ENCODE measurements around the gene RANBP9. TPM values are rescaled to one million over a fixed set of nuclear protein-coding genes. Genes with fewer than 3 reads are reported as not detected.

The RANBP9 gene
- total RNA-seq, 1 donor, result 53.9 TPM

DNA sequence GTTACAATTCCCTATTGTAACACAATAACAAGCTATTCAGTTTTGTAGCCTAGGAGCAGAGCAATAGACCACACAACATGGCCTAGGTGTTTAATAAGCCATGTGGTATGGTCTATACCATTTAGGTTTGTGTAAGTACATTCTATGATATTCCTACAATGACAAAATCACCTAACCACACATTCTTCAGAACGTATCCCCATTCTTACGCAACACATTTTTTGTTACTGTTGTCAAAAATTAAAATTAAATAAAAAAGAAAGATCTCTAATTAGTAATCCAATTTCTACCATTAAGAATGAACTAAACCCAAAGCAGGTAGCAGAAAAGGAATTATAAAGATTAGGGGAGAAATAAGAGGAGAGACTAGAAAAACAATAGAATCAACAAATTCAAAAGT, 44.0 kb downstream of the RANBP9 start:
- Histone ChIP-seq H3K4me1 (ENCODE audit: insufficient read depth, low read length) (peaks cover 3% of the 10 kb centered on the region), H3K79me2 (ENCODE audit: insufficient read depth, low read length) (peaks cover 99% of the 10 kb centered on the region), H3K36me3 (ENCODE audit: insufficient read depth, low read length) (no peaks in the 10 kb centered on the region), H3K4me3 (ENCODE audit: insufficient read depth, low read length) (no peak overlapping the region), H3K9me3 (ENCODE audit: low read depth, low read length) (no peaks in the 10 kb centered on the region), H3K4me2 (ENCODE audit: insufficient read depth, low read length) (no peak overlapping the region), H3K27me3 (ENCODE audit: insufficient read depth, low read length) (no peaks in the 10 kb centered on the region), H2AFZ (ENCODE audit: low read length) (no peak overlapping the region), H4K20me1 (ENCODE audit: insufficient read depth, low read length) (peaks cover 29% of the 10 kb centered on the region), H3K27ac (ENCODE audit: low read depth, low read length) (no peak overlapping the region)
- DNase-seq (ENCODE audit: insufficient read length, low spot score, missing footprints), result no peak
- TF ChIP-seq, protein P1, sequence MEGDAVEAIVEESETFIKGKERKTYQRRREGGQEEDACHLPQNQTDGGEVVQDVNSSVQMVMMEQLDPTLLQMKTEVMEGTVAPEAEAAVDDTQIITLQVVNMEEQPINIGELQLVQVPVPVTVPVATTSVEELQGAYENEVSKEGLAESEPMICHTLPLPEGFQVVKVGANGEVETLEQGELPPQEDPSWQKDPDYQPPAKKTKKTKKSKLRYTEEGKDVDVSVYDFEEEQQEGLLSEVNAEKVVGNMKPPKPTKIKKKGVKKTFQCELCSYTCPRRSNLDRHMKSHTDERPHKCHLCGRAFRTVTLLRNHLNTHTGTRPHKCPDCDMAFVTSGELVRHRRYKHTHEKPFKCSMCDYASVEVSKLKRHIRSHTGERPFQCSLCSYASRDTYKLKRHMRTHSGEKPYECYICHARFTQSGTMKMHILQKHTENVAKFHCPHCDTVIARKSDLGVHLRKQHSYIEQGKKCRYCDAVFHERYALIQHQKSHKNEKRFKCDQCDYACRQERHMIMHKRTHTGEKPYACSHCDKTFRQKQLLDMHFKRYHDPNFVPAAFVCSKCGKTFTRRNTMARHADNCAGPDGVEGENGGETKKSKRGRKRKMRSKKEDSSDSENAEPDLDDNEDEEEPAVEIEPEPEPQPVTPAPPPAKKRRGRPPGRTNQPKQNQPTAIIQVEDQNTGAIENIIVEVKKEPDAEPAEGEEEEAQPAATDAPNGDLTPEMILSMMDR (IDR thresholded peaks at IDR 0.05; ENCODE audit: extremely low read depth, low read depth, low read length), result no peak

DNA sequence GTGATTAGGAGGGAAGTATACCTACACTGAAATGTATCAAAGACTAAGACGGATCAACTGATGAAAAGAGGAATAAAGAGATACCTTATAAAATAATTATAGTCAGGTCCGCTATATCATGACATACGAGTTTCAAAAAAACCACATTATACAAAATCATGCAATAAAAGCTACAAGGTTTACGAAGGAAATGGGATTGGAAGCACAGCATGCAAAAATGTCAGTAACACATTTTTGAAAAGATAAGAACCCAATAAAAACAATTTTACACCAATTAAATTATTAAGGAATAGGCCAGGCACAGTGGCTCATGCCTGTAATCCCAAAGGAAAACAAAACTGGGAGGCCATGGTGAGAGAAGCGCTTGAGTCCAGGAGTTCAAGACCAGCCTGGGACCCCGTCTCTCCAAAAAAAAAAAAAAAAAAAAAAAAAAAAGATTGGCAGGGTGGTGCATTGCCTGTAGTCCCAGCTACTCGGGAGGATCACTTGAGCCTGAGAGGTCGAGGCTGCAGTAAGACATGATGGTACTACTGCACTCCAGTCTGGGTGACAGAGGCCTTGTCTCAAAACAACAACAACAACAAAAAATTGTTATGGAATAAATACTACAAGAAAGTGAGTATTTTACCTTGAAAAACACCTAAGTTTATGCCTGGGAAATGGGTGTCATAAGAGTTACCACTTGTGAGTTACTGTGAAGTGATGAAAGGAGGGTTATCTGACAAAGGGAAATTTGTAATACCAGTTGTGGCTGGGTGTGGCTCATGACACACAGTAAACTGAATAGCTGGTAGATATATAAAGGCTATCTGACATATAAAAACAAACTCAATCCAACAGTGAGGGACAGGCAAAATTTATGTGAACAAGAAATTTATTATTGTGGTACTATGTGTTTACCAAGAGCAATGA, 45.2 kb downstream of the RANBP9 start:
- Histone ChIP-seq H3K4me3 (ENCODE audit: insufficient read depth, low read length) (no peak overlapping the region), H3K9me3 (ENCODE audit: low read depth, low read length) (no peaks in the 10 kb centered on the region), H3K4me1 (ENCODE audit: insufficient read depth, low read length) (no peaks in the 10 kb centered on the region), H3K36me3 (ENCODE audit: insufficient read depth, low read length) (no peaks in the 10 kb centered on the region), H3K79me2 (ENCODE audit: insufficient read depth, low read length) (peaks cover 99% of the 10 kb centered on the region), H3K27ac (ENCODE audit: low read depth, low read length) (no peak overlapping the region), H2AFZ (ENCODE audit: low read length) (no peak overlapping the region), H3K4me2 (ENCODE audit: insufficient read depth, low read length) (no peak overlapping the region), H4K20me1 (ENCODE audit: insufficient read depth, low read length) (peaks cover 38% of the 10 kb centered on the region), H3K27me3 (ENCODE audit: insufficient read depth, low read length) (no peaks in the 10 kb centered on the region)
- no peak for DNase-seq (ENCODE audit: insufficient read length, low spot score, missing footprints)
- TF ChIP-seq, protein P1 (IDR thresholded peaks at IDR 0.05; ENCODE audit: extremely low read depth, low read depth, low read length), result no peak

DNA sequence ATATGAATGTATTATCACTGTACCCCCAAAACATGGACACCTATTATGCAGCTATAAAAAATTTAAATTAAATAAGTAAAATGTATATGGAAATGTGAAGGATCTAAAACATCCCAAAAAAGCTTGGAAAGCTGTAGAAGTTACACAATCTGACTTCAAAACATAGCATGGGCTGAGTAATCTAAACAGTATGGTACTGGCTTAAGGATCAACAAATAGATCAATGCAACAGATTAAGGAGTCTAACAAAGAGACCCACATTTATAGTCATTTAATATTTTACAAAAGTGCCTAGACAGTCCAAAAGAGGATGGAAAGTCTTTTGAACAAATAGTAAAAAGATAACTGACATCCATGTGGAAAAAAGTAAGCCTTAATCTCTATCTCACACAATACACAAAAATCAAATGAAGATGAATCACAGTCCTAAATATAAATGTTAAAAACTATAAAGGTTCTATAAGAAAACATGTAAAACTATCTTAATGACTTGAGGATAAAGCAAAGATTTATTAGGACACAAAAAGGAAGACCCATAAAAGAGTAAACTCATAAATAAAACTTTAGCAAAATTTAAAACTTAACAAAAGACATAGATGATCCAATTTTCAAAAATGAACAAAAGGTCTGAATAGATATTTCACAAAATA, 46.8 kb downstream of the RANBP9 start:
- Histone ChIP-seq H3K36me3 (ENCODE audit: insufficient read depth, low read length) (no peaks in the 10 kb centered on the region), H3K79me2 (ENCODE audit: insufficient read depth, low read length) (peaks cover 100% of the 10 kb centered on the region), H2AFZ (ENCODE audit: low read length) (no peak overlapping the region), H3K4me2 (ENCODE audit: insufficient read depth, low read length) (no peak overlapping the region), H3K4me1 (ENCODE audit: insufficient read depth, low read length) (no peaks in the 10 kb centered on the region), H3K4me3 (ENCODE audit: insufficient read depth, low read length) (no peak overlapping the region), H4K20me1 (ENCODE audit: insufficient read depth, low read length) (peaks cover 50% of the 10 kb centered on the region), H3K27ac (ENCODE audit: low read depth, low read length) (no peak overlapping the region), H3K27me3 (ENCODE audit: insufficient read depth, low read length) (no peaks in the 10 kb centered on the region), H3K9me3 (ENCODE audit: low read depth, low read length) (no peaks in the 10 kb centered on the region)
- TF ChIP-seq, protein P1 (IDR thresholded peaks at IDR 0.05; ENCODE audit: extremely low read depth, low read depth, low read length), result no peak
- DNase-seq (ENCODE audit: insufficient read length, low spot score, missing footprints), result no peak

DNA sequence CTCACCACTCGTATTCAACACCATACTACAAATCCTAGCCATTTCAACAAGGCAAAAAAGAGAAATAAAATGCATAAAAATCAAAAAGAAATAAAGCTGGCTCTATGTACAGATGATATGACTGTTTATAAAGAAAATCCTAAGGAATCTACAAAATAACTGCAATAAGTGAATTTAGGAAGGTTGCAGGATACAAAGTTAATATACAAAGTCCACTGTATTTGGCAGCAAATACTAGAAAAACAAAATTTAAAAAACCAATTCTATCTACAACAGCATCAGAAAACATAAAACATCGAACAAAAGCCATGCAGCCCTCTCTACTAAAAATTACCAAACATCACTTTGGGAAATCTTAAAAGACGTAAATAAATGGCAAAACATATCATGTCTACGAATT, 47.6 kb downstream of the RANBP9 start:
- peaks cover 50% of the 10 kb centered on the region for H4K20me1 ChIP-seq (ENCODE audit: insufficient read depth, low read length)
- H3K36me3 ChIP-seq (ENCODE audit: insufficient read depth, low read length), result no peaks in the 10 kb centered on the region
- no peak overlapping the region for H3K4me2 ChIP-seq (ENCODE audit: insufficient read depth, low read length)
- H3K27me3 ChIP-seq (ENCODE audit: insufficient read depth, low read length), result no peaks in the 10 kb centered on the region
- H2AFZ ChIP-seq (ENCODE audit: low read length), result no peak overlapping the region
- H3K27ac ChIP-seq (ENCODE audit: low read depth, low read length), result no peak overlapping the region
- TF ChIP-seq, protein P1 (IDR thresholded peaks at IDR 0.05; ENCODE audit: extremely low read depth, low read depth, low read length), result no peak
- peaks cover 100% of the 10 kb centered on the region for H3K79me2 ChIP-seq (ENCODE audit: insufficient read depth, low read length)
- no peaks in the 10 kb centered on the region for H3K4me1 ChIP-seq (ENCODE audit: insufficient read depth, low read length)
- H3K4me3 ChIP-seq (ENCODE audit: insufficient read depth, low read length), result no peak overlapping the region
- no peak for DNase-seq (ENCODE audit: insufficient read length, low spot score, missing footprints)
- no peaks in the 10 kb centered on the region for H3K9me3 ChIP-seq (ENCODE audit: low read depth, low read length)
